ENCODE data around the gene RASGEF1C. TPM values are rescaled to one million over a fixed set of nuclear protein-coding genes. Genes with fewer than 3 reads are reported as not detected.

RASGEF1C gene
- total and polyA plus RNA-seq, 10 of the 15 experiments (the other 5 are each of a cell fraction or from before 2014, with no cell fraction given): not detected

- TF ChIP-seq SIX5 (IDR thresholded peaks at IDR 0.05; ENCODE audit: low read depth, low read length, severe bottlenecking): no peak
- no peak for TF ChIP-seq EGR1 (IDR thresholded peaks at IDR 0.05; ENCODE audit: borderline replicate concordance in 1 of 2, low read depth in 2 of 2, low read length in 2 of 2)
- TF ChIP-seq PML (IDR thresholded peaks at IDR 0.05; ENCODE audit: low read length): no peak
Observed at GRCh38 chr5:180153991-180154390, 55.0 kb downstream of the RASGEF1C start (continued).

GRCh38 chr5:180153099-180153498 lies 55.9 kb downstream of the RASGEF1C start:
- POLR2A ChIA-PET: no interaction called here

GRCh38 chr5:180143656-180144364 lies 65.2 kb downstream of the RASGEF1C start:
- FAIRE-seq (no peak), DNase-seq (ENCODE audit: low read depth, low spot score) (no peak), ATAC-seq (no peak)
- no peaks in the 10 kb centered on the region for H3K4me1 ChIP-seq (ENCODE audit: control insufficient read depth, insufficient read depth, low read length)
- BruUV-seq (replicated peaks): no TSS peak
- no peak overlapping the region for H3K4me2 ChIP-seq (ENCODE audit: control insufficient read depth, insufficient read depth)
- H3K27me3 ChIP-seq (replicated peaks in 1 of 2; ENCODE audit: control insufficient read depth in 2 of 2, insufficient read depth in 2 of 2, low read length in 1 of 2): no peaks in the 10 kb centered on the region
- H3K9me3 ChIP-seq (replicated peaks; ENCODE audit: control insufficient read depth, insufficient read depth, low read length): no peaks in the 10 kb centered on the region; the same call in 2 of the 3 replicates
- POLR2A ChIA-PET: no interaction called here
- in situ Hi-C loops (cut with MboI) (no loop called here), intact Hi-C loops (cut with micrococcal nuclease; ENCODE audit: unreplicated experiment) (no loop called here)
- SMC1A ChIA-PET (ENCODE audit: uncharacterized antibody, unreplicated experiment): no interaction called here
- CTCF ChIA-PET: no interaction called here
- no peak overlapping the region for H3K4me3 ChIP-seq
- no peaks in the 10 kb centered on the region for H4K20me1 ChIP-seq (ENCODE audit: control insufficient read depth, insufficient read depth)
- H3K36me3 ChIP-seq (ENCODE audit: control insufficient read depth in 2 of 2, insufficient read depth in 2 of 2, low read length in 1 of 2): no peaks in the 10 kb centered on the region
- WGBS (ENCODE audit: insufficient coverage, insufficient replicate concordance, low lambda C conversion rate, missing lambda C conversion rate): 36% methylated on average over 16 of the region's 16 CpGs
- H3K27ac ChIP-seq (ENCODE audit: control insufficient read depth, insufficient read depth): no peak overlapping the region
- TF ChIP-seq ATF2 (IDR thresholded peaks at IDR 0.05; ENCODE audit: low read length): no peak
- TF ChIP-seq ZSCAN29 (IDR thresholded peaks at IDR 0.05): no peak
- no peak for TF ChIP-seq ELK1 (IDR thresholded peaks at IDR 0.05; ENCODE audit: low read depth, low read length)
- no peaks in the 10 kb centered on the region for H3K79me2 ChIP-seq (ENCODE audit: control insufficient read depth, insufficient read depth, low read length)
- RAD21 ChIA-PET (ENCODE audit: unreplicated experiment): no interaction called here
- no peak overlapping the region for H2AFZ ChIP-seq (ENCODE audit: control insufficient read depth, low read depth, low read length)
- H3K9ac ChIP-seq (ENCODE audit: control insufficient read depth, insufficient read depth, low read length): no peak overlapping the region

More at GRCh38 chr5:180153099-180153498, 55.9 kb downstream of the RASGEF1C start:
- H3K9ac ChIP-seq (ENCODE audit: control insufficient read depth, insufficient read depth, low read length): no peak overlapping the region
- no peaks in the 10 kb centered on the region for H3K9me3 ChIP-seq (replicated peaks; ENCODE audit: control insufficient read depth, insufficient read depth, low read length)
- ChIA-PET SMC1A (ENCODE audit: uncharacterized antibody, unreplicated experiment) (no interaction called here), RAD21 (ENCODE audit: unreplicated experiment) (no interaction called here), CTCF (interaction anchor here (0.5 kb wide), 1 partner anchor 344 kb away, joined by 3 read pairs; no protein-coding TSS in a partner anchor)
- no peaks in the 10 kb centered on the region for H3K4me1 ChIP-seq (ENCODE audit: control insufficient read depth, insufficient read depth, low read length)
- intact Hi-C loops (cut with micrococcal nuclease; ENCODE audit: unreplicated experiment): no loop called here
- H3K79me2 ChIP-seq (ENCODE audit: control insufficient read depth, insufficient read depth, low read length): no peaks in the 10 kb centered on the region
- no TSS peak for BruUV-seq (replicated peaks)
- no peaks in the 10 kb centered on the region for H4K20me1 ChIP-seq (ENCODE audit: control insufficient read depth, insufficient read depth)
- H3K27me3 ChIP-seq (replicated peaks in 1 of 2; ENCODE audit: control insufficient read depth in 2 of 2, insufficient read depth in 2 of 2, low read length in 1 of 2): no peaks in the 10 kb centered on the region; a peak in 2 of 4 replicates
- no peak for FAIRE-seq
- no peak for ATAC-seq
- no peak for TF ChIP-seq BACH1 (IDR thresholded peaks at IDR 0.05; ENCODE audit: borderline replicate concordance)
- H3K27ac ChIP-seq (ENCODE audit: control insufficient read depth, insufficient read depth): no peak overlapping the region
- no peak overlapping the region for H3K4me2 ChIP-seq (ENCODE audit: control insufficient read depth, insufficient read depth)
- H3K4me3 ChIP-seq: no peak overlapping the region
- DNase-seq (ENCODE audit: low read depth, low spot score): no peak
- H2AFZ ChIP-seq (ENCODE audit: control insufficient read depth, low read depth, low read length): no peak overlapping the region
- WGBS (ENCODE audit: insufficient coverage, insufficient replicate concordance, low lambda C conversion rate, missing lambda C conversion rate): 6% methylated on average over 1 of the region's 1 CpG
- in situ Hi-C loops (cut with MboI): no loop called here
- H3K36me3 ChIP-seq (ENCODE audit: control insufficient read depth in 2 of 2, insufficient read depth in 2 of 2, low read length in 1 of 2): no peaks in the 10 kb centered on the region

Measured in GM12878 (cell line).